IPS-18a (cell line): ENCODE data around the gene FOXN3.
A peak's percentile ranks its signal among the peaks of the same experiment; 100 is the strongest.

Source experiments
- H3K27ac ChIP-seq: one replicate; pipeline ENCODE4 v1.5.1; 2013; ENCODE audit warnings: low read length
- H3K27me3 ChIP-seq: one replicate; pipeline ENCODE4 v1.6.1; 2013; ENCODE audit warnings: mild to moderate bottlenecking, low read length; ENCODE audit not compliant: control insufficient read depth, insufficient read depth
- H3K36me3 ChIP-seq: one replicate; pipeline ENCODE4 v1.6.1; 2013; ENCODE audit warnings: low read depth, low read length; ENCODE audit not compliant: control insufficient read depth
- H3K4me1 ChIP-seq: one replicate; pipeline ENCODE4 v1.6.1; 2013; ENCODE audit warnings: low read depth, low read length; ENCODE audit not compliant: control insufficient read depth
- H3K4me3 ChIP-seq: one replicate; pipeline ENCODE4 v1.5.1; 2013; ENCODE audit warnings: low read length
- H3K9ac ChIP-seq: one replicate; pipeline ENCODE4 v1.6.1; 2013; ENCODE audit warnings: mild to moderate bottlenecking, low read length, moderate library complexity
- H3K9me3 ChIP-seq: one replicate; pipeline ENCODE4 v1.6.1; 2013; ENCODE audit warnings: low read depth, low read length; ENCODE audit not compliant: control insufficient read depth

Gene FOXN3

GRCh38 chr14:89351221-89351515 is 65.9 kb downstream of the FOXN3 start:
- no peaks in the 10 kb centered on the region for H3K27me3 ChIP-seq
- H3K4me1 ChIP-seq = peaks cover 58% of the 10 kb centered on the region
- peak overlapping the region; percentile 23 for H3K4me3 ChIP-seq
- H3K27ac ChIP-seq = peak overlapping the region; percentile 80
- peaks cover 11% of the 10 kb centered on the region for H3K36me3 ChIP-seq
- peak overlapping the region; percentile 28 for H3K9ac ChIP-seq
- no peaks in the 10 kb centered on the region for H3K9me3 ChIP-seq

- Histone ChIP-seq H3K4me1 (peaks cover 58% of the 10 kb centered on the region), H3K27me3 (no peaks in the 10 kb centered on the region), H3K9ac (no peak overlapping the region), H3K9me3 (no peaks in the 10 kb centered on the region), H3K4me3 (no peak overlapping the region), H3K36me3 (peaks cover 11% of the 10 kb centered on the region), H3K27ac (peak overlapping the region; percentile 17)
Measured at GRCh38 chr14:89350152-89350551, 66.9 kb downstream of the FOXN3 start.

- no peaks in the 10 kb centered on the region for H3K27me3 ChIP-seq
- peak overlapping the region; percentile 77 for H3K27ac ChIP-seq
- H3K9ac ChIP-seq = peak overlapping the region; percentile 17
- H3K9me3 ChIP-seq = no peaks in the 10 kb centered on the region
- peaks cover 11% of the 10 kb centered on the region for H3K36me3 ChIP-seq
- peaks cover 58% of the 10 kb centered on the region for H3K4me1 ChIP-seq
- no peak overlapping the region for H3K4me3 ChIP-seq
Measured at GRCh38 chr14:89349171-89350008, 67.6 kb downstream of the FOXN3 start.

GRCh38 chr14:89348722-89349121 is 68.3 kb downstream of the FOXN3 start:
- H3K36me3 ChIP-seq = peaks cover 11% of the 10 kb centered on the region
- no peaks in the 10 kb centered on the region for H3K27me3 ChIP-seq
- no peak overlapping the region for H3K4me3 ChIP-seq
- peak overlapping the region; percentile 17 for H3K9ac ChIP-seq
- H3K27ac ChIP-seq = peak overlapping the region; percentile 77
- no peaks in the 10 kb centered on the region for H3K9me3 ChIP-seq
- H3K4me1 ChIP-seq = peaks cover 56% of the 10 kb centered on the region

- Histone ChIP-seq H3K36me3 (peaks cover 11% of the 10 kb centered on the region), H3K4me1 (peaks cover 47% of the 10 kb centered on the region), H3K27ac (no peak overlapping the region), H3K4me3 (no peak overlapping the region), H3K27me3 (no peaks in the 10 kb centered on the region), H3K9ac (no peak overlapping the region), H3K9me3 (no peaks in the 10 kb centered on the region)
Measured at GRCh38 chr14:89347885-89348284, 69.1 kb downstream of the FOXN3 start.

- Histone ChIP-seq H3K4me3 (no peak overlapping the region), H3K27me3 (no peaks in the 10 kb centered on the region), H3K9ac (no peak overlapping the region), H3K4me1 (peaks cover 43% of the 10 kb centered on the region), H3K27ac (no peak overlapping the region), H3K36me3 (peaks cover 11% of the 10 kb centered on the region), H3K9me3 (no peaks in the 10 kb centered on the region)
Measured at GRCh38 chr14:89344920-89345254, 72.1 kb downstream of the FOXN3 start.

GRCh38 chr14:89343356-89343755 is 73.7 kb downstream of the FOXN3 start:
- no peaks in the 10 kb centered on the region for H3K9me3 ChIP-seq
- no peak overlapping the region for H3K9ac ChIP-seq
- no peak overlapping the region for H3K27ac ChIP-seq
- no peaks in the 10 kb centered on the region for H3K36me3 ChIP-seq
- no peaks in the 10 kb centered on the region for H3K27me3 ChIP-seq
- no peak overlapping the region for H3K4me3 ChIP-seq
- H3K4me1 ChIP-seq = peaks cover 35% of the 10 kb centered on the region

- no peaks in the 10 kb centered on the region for H3K36me3 ChIP-seq
- H3K27ac ChIP-seq = no peak overlapping the region
- no peaks in the 10 kb centered on the region for H3K9me3 ChIP-seq
- no peak overlapping the region for H3K4me3 ChIP-seq
- H3K27me3 ChIP-seq = no peaks in the 10 kb centered on the region
- H3K9ac ChIP-seq = no peak overlapping the region
- H3K4me1 ChIP-seq = peaks cover 36% of the 10 kb centered on the region
Measured at GRCh38 chr14:89342049-89342448, 75.0 kb downstream of the FOXN3 start.

GRCh38 chr14:89340200-89341181 is 76.5 kb downstream of the FOXN3 start:
- Histone ChIP-seq H3K27me3 (no peaks in the 10 kb centered on the region), H3K27ac (no peak overlapping the region), H3K4me1 (peaks cover 46% of the 10 kb centered on the region), H3K9ac (no peak overlapping the region), H3K4me3 (no peak overlapping the region), H3K36me3 (no peaks in the 10 kb centered on the region), H3K9me3 (no peaks in the 10 kb centered on the region)

GRCh38 chr14:89339579-89339978 is 77.5 kb downstream of the FOXN3 start:
- Histone ChIP-seq H3K9me3 (no peaks in the 10 kb centered on the region), H3K27me3 (no peaks in the 10 kb centered on the region), H3K4me3 (no peak overlapping the region), H3K27ac (peak overlapping the region; percentile 3), H3K4me1 (peaks cover 46% of the 10 kb centered on the region), H3K36me3 (no peaks in the 10 kb centered on the region), H3K9ac (no peak overlapping the region)

GRCh38 chr14:89339158-89339557 is 77.9 kb downstream of the FOXN3 start:
- Histone ChIP-seq H3K9ac (no peak overlapping the region), H3K9me3 (no peaks in the 10 kb centered on the region)

More at GRCh38 chr14:89339158-89339557, 77.9 kb downstream of the FOXN3 start:
- no peaks in the 10 kb centered on the region for H3K36me3 ChIP-seq
- no peaks in the 10 kb centered on the region for H3K27me3 ChIP-seq
- H3K27ac ChIP-seq = peak overlapping the region; percentile 3
- H3K4me1 ChIP-seq = peaks cover 46% of the 10 kb centered on the region
- H3K4me3 ChIP-seq = no peak overlapping the region
